Heart left ventricle (tissue), 16 donors: ENCODE measurements around the gene RAB11B. TPM values are rescaled to one million over a fixed set of nuclear protein-coding genes. Genes with fewer than 3 reads are reported as not detected.
"Not testable (repeated sequence)": the region's sequence is repeated elsewhere in the genome, so short reads cannot be mapped to it uniquely, and the experiment has no call there.

ENCODE experiments used
- ATAC-seq, 4 donors: fragments of 200-7000 bp; cut with Tn5 transposase; one replicate each; pipeline ENCODE4 v1.9.1; 2020 to 2022; ENCODE audit warnings: moderate library complexity in 4 of 4, mild to moderate bottlenecking in 3 of 4, moderate number of reproducible peaks in 1 of 4
- DNase-seq, 5 donors: peaks; one replicate each; pipeline ENCODE4 v3.0.0-alpha.2; 2020
- H3K27ac ChIP-seq, 12 donors: fragments of 200-600 bp; sonication (generic) in 4 of 12; one replicate each; pipeline versions ENCODE4 v1.5.0 to v1.8.0; 2016 to 2022; ENCODE audit warnings: mild to moderate bottlenecking in 2 of 12
- H3K27me3 ChIP-seq, 9 donors: fragments of 200-600 bp; sonication (generic) in 2 of 9; one replicate each; pipeline versions ENCODE4 v1.5.1 to v1.8.0; 2016 to 2022; ENCODE audit warnings: mild to moderate bottlenecking in 3 of 9
- H3K36me3 ChIP-seq, 9 donors: fragments of 200-600 bp; sonication (generic) in 2 of 9; one replicate each; pipeline versions ENCODE4 v1.5.0 to v1.8.0; 2018 to 2022; ENCODE audit warnings: mild to moderate bottlenecking in 2 of 9
- H3K4me1 ChIP-seq, 12 donors: fragments of 200-600 bp; sonication (generic) in 4 of 12; one replicate each; pipeline versions ENCODE4 v1.5.0 to v1.8.0; 2016 to 2022; ENCODE audit warnings: mild to moderate bottlenecking in 3 of 12
- H3K4me3 ChIP-seq, 12 donors: fragments of 200-600 bp; sonication (generic) in 4 of 12; one replicate each; pipeline versions ENCODE4 v1.5.0 to v1.8.0; 2017 to 2022; ENCODE audit warnings: mild to moderate bottlenecking in 9 of 12, moderate library complexity in 4 of 12
- H3K9me3 ChIP-seq, 12 donors: fragments of 200-600 bp; sonication (generic) in 4 of 12; one replicate each; pipeline versions ENCODE4 v1.5.0 to v1.8.0; 2016 to 2022; ENCODE audit warnings: mild to moderate bottlenecking in 1 of 12
- POLR2A ChIP-seq, 2 donors: fragments of 450-650 bp; IDR thresholded peaks; one replicate each; pipeline ENCODE4 v1.6.1; 2017; ENCODE audit warnings: antibody characterized with exemption in 2 of 2, mild to moderate bottlenecking in 2 of 2, moderate library complexity in 2 of 2
- WGBS, 4 donors: extraction: QIAGEN DNeasy Blood & Tissue Kit in 2 of 4; methylation state at CpG; one replicate each; pipeline versions ENCODE4 v1.1.5 to v1.1.7; 2013 to 2018; 5-methylcytosine and 5-hydroxymethylcytosine counted together
- intact Hi-C, 10 donors: fragments of 100-400 bp; cut with DNase I; formaldehyde crosslinking; loops; one replicate each; pipeline versions ENCODE4 v1.11.1 to v1.14.2; 2022
- polyA plus RNA-seq, 2 donors: library from polyadenylated mRNA; stranded (reverse); fragments of 200-250 nt; gene quantifications; one replicate each; pipeline ENCODE4 v1.2.3, GENCODE V29; 2013
- total RNA-seq, 9 donors: library from RNA; depleted of rRNA in 2 of 9; stranded (reverse); fragments of >200 nt in 2 of 9; fragmentation: NEBNext Ultra II Directional in 3 of 9; extraction: Animal tissue kit (Norgen Biotek cat#: 25700) in 3 of 9; gene quantifications; one replicate each; pipeline versions ENCODE4 v1.1.0 to v1.2.4, GENCODE V29; 2016 to 2023
- TF ChIP-seq, protein P1 (sequence below), 12 donors: fragments of 200-600 bp; sonication (generic) in 4 of 12; IDR thresholded peaks; one replicate each; pipeline versions ENCODE4 v1.5.0 to v1.8.0; 2018 to 2022; ENCODE audit warnings: antibody characterized with exemption in 12 of 12, mild to moderate bottlenecking in 5 of 12
- donor health status: ischemic (EF 13 %, LVEDD 7.1; RV severe dilation, severe dysfunction).
- donor health status: healthy with polysubstance abuse.
- donor health status: DM: no; HTN: yes; CAD: no.
- donor health status: DM: no; HTN: no; CAD: no.
- donor health status: ischemic (EF 25% LVEDD 6.9; RV normal size, moderate dysfunction).
- donor health status: ischemic (EF 25% LVEDD 5.7; RV mildly dilated, moderate dysfunction).
- donor health status: healthy.
- donor health status: DM: yes; HTN: yes; CAD: no.
- donor health status: ischemic (EF 35%, LVEDD 5.7; RV mildly dilated, moderate dysfunction).
- donor health status: nonischemic (EF 11% LVEDD 7.7; RV severe dilation, severe dysfunction).
- donor health status: DM: yes; HTN: yes; CAD: no.
- donor health status: PGD.
- donor health status: ischemic (EF 29% LVEDD 5.4; RV normal size, mild dysfunction).
- donor health status: nonischemic (EF 23%, LVEDD 6.1; RV moderate dilation, normal function).

The RAB11B gene
- total and polyA plus RNA-seq, 11 donors = 56.4 to 159 (median 140) TPM

DNA sequence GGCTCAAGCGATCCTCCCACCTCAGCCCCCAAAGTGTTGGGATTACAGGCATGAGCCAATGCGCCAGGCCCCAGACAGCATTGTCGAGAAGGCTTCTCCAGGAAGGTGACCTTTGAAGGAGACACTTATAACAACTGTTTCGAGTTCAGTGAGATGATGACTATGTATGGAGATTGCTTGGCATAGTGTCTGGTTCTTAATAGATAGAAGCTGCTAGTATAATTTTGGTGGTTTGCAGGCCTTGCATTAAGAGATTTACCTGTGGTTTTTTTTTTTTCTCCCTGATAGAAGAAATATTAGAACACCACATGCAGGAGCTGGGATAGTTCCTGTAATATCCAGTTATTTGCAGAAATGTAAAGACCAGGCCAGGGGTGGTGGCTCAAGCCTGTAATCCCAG lies 26.6 kb downstream of the RAB11B start:
- ATAC-seq = no peak
- DNase-seq = no peak
- Histone ChIP-seq H3K36me3 (peaks cover 0 to 18% (median 3%) of the 10 kb centered on the region in 9 donors), H3K9me3 (no peaks in the 10 kb centered on the region), H3K27me3 (no peaks in the 10 kb centered on the region), H3K27ac (peak overlapping the region in 10 of 12 donors; percentile 30 to 86 (median 54)), H3K4me3 (no peak overlapping the region), H3K4me1 (peaks cover 0 to 65% (median 44%) of the 10 kb centered on the region in 12 donors)
- TF ChIP-seq POLR2A (IDR thresholded peaks at IDR 0.05) = no peak
- TF ChIP-seq, protein P1, sequence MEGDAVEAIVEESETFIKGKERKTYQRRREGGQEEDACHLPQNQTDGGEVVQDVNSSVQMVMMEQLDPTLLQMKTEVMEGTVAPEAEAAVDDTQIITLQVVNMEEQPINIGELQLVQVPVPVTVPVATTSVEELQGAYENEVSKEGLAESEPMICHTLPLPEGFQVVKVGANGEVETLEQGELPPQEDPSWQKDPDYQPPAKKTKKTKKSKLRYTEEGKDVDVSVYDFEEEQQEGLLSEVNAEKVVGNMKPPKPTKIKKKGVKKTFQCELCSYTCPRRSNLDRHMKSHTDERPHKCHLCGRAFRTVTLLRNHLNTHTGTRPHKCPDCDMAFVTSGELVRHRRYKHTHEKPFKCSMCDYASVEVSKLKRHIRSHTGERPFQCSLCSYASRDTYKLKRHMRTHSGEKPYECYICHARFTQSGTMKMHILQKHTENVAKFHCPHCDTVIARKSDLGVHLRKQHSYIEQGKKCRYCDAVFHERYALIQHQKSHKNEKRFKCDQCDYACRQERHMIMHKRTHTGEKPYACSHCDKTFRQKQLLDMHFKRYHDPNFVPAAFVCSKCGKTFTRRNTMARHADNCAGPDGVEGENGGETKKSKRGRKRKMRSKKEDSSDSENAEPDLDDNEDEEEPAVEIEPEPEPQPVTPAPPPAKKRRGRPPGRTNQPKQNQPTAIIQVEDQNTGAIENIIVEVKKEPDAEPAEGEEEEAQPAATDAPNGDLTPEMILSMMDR (IDR thresholded peaks at IDR 0.05) = no peak
- 59 to 72% (median 69%) methylated on average over 4 of the region's 4 CpGs for WGBS, 4 donors
- intact Hi-C loops = loop anchor here in 1 of 10 donors (10.0 kb wide), 1 partner anchor 88 kb away; the partner anchor contains the start of gene PRAM1

DNA sequence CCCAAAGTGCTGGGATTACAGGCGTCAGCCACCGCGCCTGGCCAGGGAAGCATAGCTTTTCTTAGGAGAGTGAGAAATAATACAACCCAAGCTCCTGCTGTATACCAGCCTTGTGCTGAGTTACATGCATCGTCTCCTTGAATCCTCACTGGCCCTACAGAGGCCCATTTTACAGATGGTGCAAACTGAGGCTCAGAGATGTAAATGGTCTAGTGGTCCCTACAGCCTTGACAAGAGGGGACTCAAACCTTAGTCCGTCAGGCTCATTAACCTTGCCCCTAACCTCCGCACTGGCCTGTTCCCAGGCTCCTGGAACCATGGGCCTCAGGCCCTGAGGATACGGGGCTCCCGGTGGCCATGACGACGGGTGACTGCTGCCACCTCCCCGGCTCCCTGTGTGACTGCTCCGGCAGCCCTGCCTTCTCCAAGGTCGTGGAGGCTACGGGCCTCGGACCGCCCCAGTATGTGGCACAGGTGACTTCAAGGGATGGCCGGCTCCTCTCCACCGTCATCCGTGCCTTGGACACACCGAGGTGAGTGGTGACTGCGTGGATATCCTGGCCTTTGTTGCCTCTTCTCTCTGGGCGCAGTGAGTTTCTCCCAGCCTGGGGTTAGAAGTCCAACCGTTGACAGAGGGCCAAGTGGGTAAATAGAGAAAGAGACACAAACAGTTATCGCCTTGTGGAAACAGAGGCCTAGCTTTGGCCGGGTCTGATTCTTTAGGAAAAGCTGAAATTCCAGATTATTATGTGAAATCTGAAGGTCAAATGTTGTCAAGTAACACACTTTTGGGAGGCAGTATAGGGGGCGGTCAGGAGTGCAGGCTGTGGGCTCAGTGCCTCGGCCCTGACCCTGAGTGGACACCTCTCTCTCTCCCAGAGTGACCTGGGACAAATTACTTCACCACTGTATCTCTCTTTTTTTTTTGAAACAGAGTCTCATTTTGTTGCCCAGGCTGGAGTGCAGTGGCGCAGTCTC lies 31.6 kb downstream of the RAB11B start:
- no peak for ATAC-seq
- Histone ChIP-seq H3K36me3 (peaks cover 0 to 36% (median 20%) of the 10 kb centered on the region in 9 donors), H3K4me1 (peaks cover 6 to 48% (median 38%) of the 10 kb centered on the region in 12 donors), H3K4me3 (no peak overlapping the region), H3K9me3 (no peaks in the 10 kb centered on the region), H3K27ac (no peak overlapping the region), H3K27me3 (no peaks in the 10 kb centered on the region)
- intact Hi-C loops = no loop called here
- no peak for DNase-seq
- 91 to 95% (median 93%) methylated on average over 21 to 28 of the region's 28 CpGs for WGBS, 4 donors
- TF ChIP-seq POLR2A (IDR thresholded peaks at IDR 0.05) = no peak
- TF ChIP-seq, protein P1 (IDR thresholded peaks at IDR 0.05) = no peak

DNA sequence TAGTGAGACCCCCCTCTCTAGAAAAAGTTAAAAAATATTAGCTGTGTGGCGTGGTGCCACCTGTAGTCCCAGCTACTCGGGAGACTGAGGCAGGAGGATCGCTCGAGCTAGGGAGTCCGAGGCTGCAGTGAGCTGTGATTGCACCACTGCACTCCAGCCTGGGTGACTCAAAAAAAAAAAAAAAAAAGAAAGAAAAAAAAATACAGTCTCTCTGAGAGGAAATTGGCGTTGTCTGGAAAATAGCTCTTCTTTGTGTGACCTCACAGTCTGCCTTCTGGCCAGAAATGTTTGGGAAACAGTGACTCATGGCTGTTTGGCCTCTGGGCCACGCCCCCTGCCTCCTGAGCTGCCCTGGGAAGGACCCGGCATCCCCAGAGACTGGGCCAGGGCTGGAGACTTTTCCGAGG lies 33.7 kb downstream of the RAB11B start:
- intact Hi-C loops = no loop called here
- H3K36me3 ChIP-seq = peaks cover 0 to 51% (median 28%) of the 10 kb centered on the region in 9 donors
- H3K4me1 ChIP-seq = peaks cover 6 to 28% (median 19%) of the 10 kb centered on the region in 12 donors
- ATAC-seq (peak; percentile 95 to 98 (median 96)), DNase-seq (peak; percentile 93 to 97 (median 94))
- no peaks in the 10 kb centered on the region for H3K9me3 ChIP-seq
- peak overlapping the region; percentile 75 to 98 (median 89) for H3K27ac ChIP-seq
- TF ChIP-seq, protein P1 (IDR thresholded peaks at IDR 0.05) = no peak
- no peak for TF ChIP-seq POLR2A (IDR thresholded peaks at IDR 0.05)
- peak overlapping the region in 8 of 12 donors; percentile 3 to 41 (median 19) for H3K4me3 ChIP-seq
- no peaks in the 10 kb centered on the region for H3K27me3 ChIP-seq
- WGBS, 4 donors = 26 to 47% (median 33%) methylated on average over 9 of the region's 9 CpGs

DNA sequence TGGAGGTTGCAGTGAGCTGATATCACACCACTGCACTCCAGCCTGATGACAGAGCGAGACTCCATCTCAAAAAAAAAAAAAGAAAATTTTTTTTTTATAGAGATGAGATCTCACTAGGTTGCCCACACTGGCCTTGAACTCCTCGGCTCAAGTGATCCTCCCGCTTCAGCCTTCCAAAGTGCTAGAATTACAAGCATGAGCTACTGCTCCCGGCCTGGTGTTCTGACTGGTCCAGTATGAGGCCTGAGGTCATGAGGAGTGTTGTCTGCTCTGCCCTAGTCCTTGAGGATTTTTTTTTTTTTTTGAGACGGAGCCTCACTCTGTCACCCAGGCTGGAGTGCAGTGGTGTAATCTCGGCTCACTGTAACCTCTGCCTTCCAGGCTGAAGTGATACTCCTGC lies 35.2 kb downstream of the RAB11B start:
- H3K9me3 ChIP-seq, intact Hi-C loops, ATAC-seq, H3K27me3 ChIP-seq, H3K4me3 ChIP-seq, DNase-seq: not testable (repeated sequence)
- Histone ChIP-seq H3K4me1 (peaks cover 6 to 25% (median 18%) of the 10 kb centered on the region in 12 donors), H3K27ac (peak overlapping the region in 3 of 12 donors; percentile 68 to 92 (median 89)), H3K36me3 (peaks cover 0 to 61% (median 35%) of the 10 kb centered on the region in 9 donors)
- WGBS, 4 donors = 92 to 96% (median 95%) methylated on average over 6 of the region's 6 CpGs
